Neural cell (in vitro differentiated cells): ENCODE results near the gene SACS.

Experiments used
- CTCF ChIP-seq: fragments of 450-650 bp; IDR thresholded peaks from 2 replicates; pipeline ENCODE4 v1.5.1; 2014; ENCODE audit warnings: antibody characterized with exemption, mild to moderate bottlenecking, moderate library complexity; ENCODE audit not compliant: poor library complexity, severe bottlenecking
- EP300 ChIP-seq: fragments of 450-650 bp; conservative IDR thresholded peaks from 2 replicates; pipeline ENCODE4 v1.6.1; 2014; ENCODE audit warnings: antibody characterized with exemption, mild to moderate bottlenecking, moderate library complexity; ENCODE audit not compliant: poor library complexity, severe bottlenecking
- EZH2 ChIP-seq: fragments of 200-600, 300-800 bp; shearing (Covaris generic), sonication (generic); IDR thresholded peaks from 2 replicates; pipeline ENCODE4 v1.6.1; 2014; ENCODE audit warnings: antibody characterized with exemption, low read length, borderline replicate concordance, mild to moderate bottlenecking; ENCODE audit not compliant: insufficient read depth, poor library complexity, severe bottlenecking
- POLR2AphosphoS5 ChIP-seq: IDR thresholded peaks from 2 replicates; pipeline ENCODE4 v1.6.1; 2012
- RAD21 ChIP-seq: fragments of 450-650 bp; conservative IDR thresholded peaks from 2 replicates; pipeline ENCODE4 v1.6.1; 2014; ENCODE audit warnings: antibody characterized with exemption, mild to moderate bottlenecking, moderate library complexity
- TAF1 ChIP-seq: IDR thresholded peaks from 2 replicates; pipeline ENCODE4 v1.6.1; 2012; ENCODE audit warnings: low read depth

- TF ChIP-seq TAF1: no peak
- no peak for TF ChIP-seq POLR2AphosphoS5
- no peak for TF ChIP-seq CTCF
- no peak for TF ChIP-seq RAD21
- no peak for TF ChIP-seq EP300
- no peak for TF ChIP-seq EZH2
Measured at GRCh38 chr13:23453132-23453531, 19.6 kb upstream of the SACS start.
